RWPE2 (cell line): ENCODE results near the gene RNF11.

Experiments
- ATAC-seq: fragments of 200-7000 bp; cut with Tn5 transposase; 3 replicates; pipeline ENCODE4 v1.9.1; 2021; ENCODE audit warnings: low read depth
- DNase-seq: peaks from one replicate; pipeline ENCODE4 v3.0.0-alpha.2; 2020; ENCODE audit warnings: low spot score
- H3K27ac ChIP-seq: fragments of 450-650 bp; 2 replicates; pipeline ENCODE4 v1.5.1; 2017; ENCODE audit warnings: mild to moderate bottlenecking; ENCODE audit not compliant: poor library complexity, severe bottlenecking
- H3K27me3 ChIP-seq: fragments of 250-450 bp; sonication (Bioruptor Pico); 2 replicates; pipeline ENCODE4 v1.5.1; 2021; ENCODE audit warnings: mild to moderate bottlenecking, moderate library complexity; ENCODE audit not compliant: insufficient read depth, poor library complexity, severe bottlenecking
- H3K36me3 ChIP-seq: fragments of 250-450 bp; sonication (Bioruptor Pico); 2 replicates; pipeline ENCODE4 v1.5.1; 2020; ENCODE audit warnings: low read depth, mild to moderate bottlenecking, moderate library complexity
- H3K4me1 ChIP-seq: fragments of 250-450 bp; sonication (Bioruptor Pico); 2 replicates; pipeline ENCODE4 v1.5.1; 2021; ENCODE audit warnings: mild to moderate bottlenecking, moderate library complexity; ENCODE audit not compliant: insufficient read depth, poor library complexity, severe bottlenecking
- H3K4me3 ChIP-seq: fragments of 250-450 bp; sonication (Bioruptor Pico); 2 replicates; pipeline ENCODE4 v1.5.1; 2021; ENCODE audit warnings: mild to moderate bottlenecking, moderate library complexity; ENCODE audit not compliant: severe bottlenecking
- H3K9me3 ChIP-seq: fragments of 250-450 bp; sonication (Bioruptor Pico); 2 replicates; pipeline ENCODE4 v1.5.1; 2021; ENCODE audit warnings: mild to moderate bottlenecking, moderate library complexity; ENCODE audit not compliant: severe bottlenecking
- TF ChIP-seq, protein P1 (sequence below): fragments of 450-650 bp; IDR thresholded peaks from one replicate; pipeline ENCODE4 v1.5.1; 2017; ENCODE audit warnings: mild to moderate bottlenecking, moderate library complexity; ENCODE audit not compliant: poor library complexity, severe bottlenecking

Gene RNF11

GRCh38 chr1:51240084-51240483 is 4.0 kb downstream of the RNF11 start:
- H3K9me3 ChIP-seq: no peaks in the 10 kb centered on the region
- no peak overlapping the region for H3K27ac ChIP-seq
- no peak for DNase-seq
- peaks cover 25% of the 10 kb centered on the region for H3K36me3 ChIP-seq
- no peak for ATAC-seq
- H3K4me1 ChIP-seq: peaks cover 7% of the 10 kb centered on the region
- TF ChIP-seq, protein P1, sequence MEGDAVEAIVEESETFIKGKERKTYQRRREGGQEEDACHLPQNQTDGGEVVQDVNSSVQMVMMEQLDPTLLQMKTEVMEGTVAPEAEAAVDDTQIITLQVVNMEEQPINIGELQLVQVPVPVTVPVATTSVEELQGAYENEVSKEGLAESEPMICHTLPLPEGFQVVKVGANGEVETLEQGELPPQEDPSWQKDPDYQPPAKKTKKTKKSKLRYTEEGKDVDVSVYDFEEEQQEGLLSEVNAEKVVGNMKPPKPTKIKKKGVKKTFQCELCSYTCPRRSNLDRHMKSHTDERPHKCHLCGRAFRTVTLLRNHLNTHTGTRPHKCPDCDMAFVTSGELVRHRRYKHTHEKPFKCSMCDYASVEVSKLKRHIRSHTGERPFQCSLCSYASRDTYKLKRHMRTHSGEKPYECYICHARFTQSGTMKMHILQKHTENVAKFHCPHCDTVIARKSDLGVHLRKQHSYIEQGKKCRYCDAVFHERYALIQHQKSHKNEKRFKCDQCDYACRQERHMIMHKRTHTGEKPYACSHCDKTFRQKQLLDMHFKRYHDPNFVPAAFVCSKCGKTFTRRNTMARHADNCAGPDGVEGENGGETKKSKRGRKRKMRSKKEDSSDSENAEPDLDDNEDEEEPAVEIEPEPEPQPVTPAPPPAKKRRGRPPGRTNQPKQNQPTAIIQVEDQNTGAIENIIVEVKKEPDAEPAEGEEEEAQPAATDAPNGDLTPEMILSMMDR: no peak
- H3K4me3 ChIP-seq: no peak overlapping the region
- H3K27me3 ChIP-seq: no peaks in the 10 kb centered on the region

DNA sequence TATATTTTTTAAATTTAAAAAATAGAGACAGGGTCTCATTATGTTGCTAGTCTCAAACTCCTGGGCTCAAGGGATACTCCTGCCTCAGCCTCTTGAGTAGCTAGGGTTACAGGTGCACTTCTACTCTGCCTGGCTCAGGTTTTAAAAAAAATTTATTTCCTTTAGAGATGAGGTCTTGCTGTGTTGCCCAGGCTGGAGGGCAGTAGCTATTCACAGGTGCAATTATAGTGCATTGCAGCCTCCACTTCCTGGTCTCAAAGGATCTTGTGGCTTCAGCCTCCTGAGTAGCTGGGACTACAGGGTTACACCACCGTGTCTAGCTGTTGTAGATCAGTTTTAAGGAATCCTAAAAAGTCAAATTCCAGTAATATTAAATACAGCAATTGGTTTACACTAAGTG is 5.0 kb downstream of the RNF11 start:
- Histone ChIP-seq H3K9me3 (no peaks in the 10 kb centered on the region), H3K4me1 (no peaks in the 10 kb centered on the region), H3K36me3 (peaks cover 25% of the 10 kb centered on the region), H3K27me3 (no peaks in the 10 kb centered on the region), H3K27ac (no peak overlapping the region), H3K4me3 (no peak overlapping the region)
- TF ChIP-seq, protein P1: no peak
- DNase-seq (no peak), ATAC-seq (no peak)

GRCh38 chr1:51242546-51242945 is 6.5 kb downstream of the RNF11 start:
- Histone ChIP-seq H3K27me3 (no peaks in the 10 kb centered on the region), H3K4me3 (no peak overlapping the region), H3K4me1 (no peaks in the 10 kb centered on the region), H3K9me3 (no peaks in the 10 kb centered on the region), H3K27ac (no peak overlapping the region), H3K36me3 (peaks cover 25% of the 10 kb centered on the region)
- no peak for DNase-seq
- ATAC-seq: no peak
- TF ChIP-seq, protein P1: no peak

- Histone ChIP-seq H3K27ac (no peak overlapping the region), H3K4me1 (no peaks in the 10 kb centered on the region), H3K36me3 (peaks cover 15% of the 10 kb centered on the region), H3K9me3 (no peaks in the 10 kb centered on the region), H3K4me3 (no peak overlapping the region), H3K27me3 (no peaks in the 10 kb centered on the region)
- TF ChIP-seq, protein P1: no peak
- DNase-seq (no peak), ATAC-seq (no peak)
Observed at GRCh38 chr1:51247022-51247421, 10.9 kb downstream of the RNF11 start.

DNA sequence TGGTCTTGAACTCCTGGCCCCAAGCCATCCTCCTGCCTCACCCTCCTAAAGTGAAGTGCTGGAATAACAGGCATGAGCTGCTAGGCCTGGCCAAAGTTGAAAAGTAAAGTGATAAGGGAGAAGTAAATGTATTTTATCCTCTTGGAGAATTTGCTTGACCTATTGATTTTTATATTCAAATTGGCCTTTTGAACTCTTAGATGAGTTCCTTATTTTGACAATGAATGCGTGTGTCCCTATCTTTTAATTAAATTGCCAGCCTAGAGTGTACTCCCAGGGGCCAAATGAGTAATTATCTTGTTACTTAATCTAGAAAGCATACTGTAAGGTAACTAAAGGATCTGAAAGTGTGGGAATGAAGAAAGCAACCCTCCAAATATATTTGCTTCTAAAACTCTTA is 11.4 kb downstream of the RNF11 start:
- DNase-seq: no peak
- Histone ChIP-seq H3K36me3 (peaks cover 15% of the 10 kb centered on the region), H3K27me3 (no peaks in the 10 kb centered on the region), H3K9me3 (no peaks in the 10 kb centered on the region), H3K27ac (no peak overlapping the region), H3K4me1 (no peaks in the 10 kb centered on the region), H3K4me3 (no peak overlapping the region)
- TF ChIP-seq, protein P1: no peak
- no peak for ATAC-seq
